ENCODE measurements around the gene IQCE.

IQCE gene

GRCh38 chr7:2558629-2559282 is at the start of gene IQCE:
IQCE (plus strand) TSS chr7:2558979; CDS start chr7:2559182, 203 bp downstream.
- DNase-seq, result peak; percentile 92 to 94

GRCh38 chr7:2509298-2509906 is 49.4 kb upstream of the IQCE start:
- no peak for DNase-seq

GRCh38 chr7:2510130-2510776 is 48.5 kb upstream of the IQCE start:
- no peak for DNase-seq

- DNase-seq, result peak; percentile 53 to 69
Observed at GRCh38 chr7:2510909-2511768, 47.6 kb upstream of the IQCE start.

GRCh38 chr7:2511769-2512168 is 47.0 kb upstream of the IQCE start:
- no peak for DNase-seq

- DNase-seq, result peak in 1 of 2 experiments; percentile 34
Observed at GRCh38 chr7:2512179-2512661, 46.6 kb upstream of the IQCE start.

- no peak for DNase-seq
Observed at GRCh38 chr7:2512713-2513112, 46.1 kb upstream of the IQCE start.

- DNase-seq, result no peak
Observed at GRCh38 chr7:2513702-2514101, 45.1 kb upstream of the IQCE start.

GRCh38 chr7:2514473-2515423 is 44.0 kb upstream of the IQCE start:
- DNase-seq, result no peak

GRCh38 chr7:2515424-2516193 is 43.2 kb upstream of the IQCE start:
- no peak for DNase-seq

GRCh38 chr7:2516194-2516555 is 42.6 kb upstream of the IQCE start:
- no peak for DNase-seq

GRCh38 chr7:2517026-2517425 is 41.8 kb upstream of the IQCE start:
- DNase-seq, result no peak

- DNase-seq, result no peak
Observed at GRCh38 chr7:2517678-2518507, 40.9 kb upstream of the IQCE start.

GRCh38 chr7:2518737-2519118 is 40.1 kb upstream of the IQCE start:
- no peak for DNase-seq

GRCh38 chr7:2519119-2519930 is 39.5 kb upstream of the IQCE start, which contains the start of gene LFNG:
LFNG (plus strand) TSS chr7:2519774; CDS start chr7:2519862, 88 bp downstream.
- peak; percentile 83 to 86 for DNase-seq

GRCh38 chr7:2520131-2520760 is 38.5 kb upstream of the IQCE start:
- DNase-seq, result peak in 1 of 2 experiments; percentile 53

- peak in 1 of 2 experiments; percentile 30 for DNase-seq
Observed at GRCh38 chr7:2520761-2521290, 38.0 kb upstream of the IQCE start.

GRCh38 chr7:2521341-2521745 is 37.4 kb upstream of the IQCE start:
- DNase-seq, result peak in 1 of 2 experiments; percentile 39
